H9 (cell line): ENCODE results near the gene TIMM10B. TPM values are rescaled to one million over a fixed set of nuclear protein-coding genes. Genes with fewer than 3 reads are reported as not detected.

Source experiments
- DNase-seq: peaks from one replicate; pipeline ENCODE4 v3.0.0-alpha.2; 2017
- H2AFZ ChIP-seq: one replicate; pipeline ENCODE4 v1.6.1; 2013; ENCODE audit warnings: mild to moderate bottlenecking, low read length, control low read depth, moderate library complexity
- H2AK5ac ChIP-seq: 2 replicates; pipeline ENCODE4 v1.6.1; 2013; ENCODE audit warnings: low read length, control low read depth, mixed read lengths; ENCODE audit not compliant: insufficient read length
- H2BK120ac ChIP-seq: one replicate; pipeline ENCODE4 v1.6.1; 2013; ENCODE audit warnings: low read depth, mild to moderate bottlenecking, low read length, control low read depth, inconsistent platforms; ENCODE audit not compliant: poor library complexity, severe bottlenecking
- H2BK12ac ChIP-seq: 2 replicates; pipeline ENCODE4 v1.6.1; 2013; ENCODE audit warnings: low read length, control low read depth, mixed read lengths, low read depth; ENCODE audit not compliant: insufficient read length
- H2BK15ac ChIP-seq: 2 replicates; pipeline ENCODE4 v1.6.1; 2013; ENCODE audit warnings: low read depth, low read length, control low read depth
- H2BK20ac ChIP-seq: one replicate; pipeline ENCODE4 v1.6.1; 2013; ENCODE audit warnings: low read depth, mild to moderate bottlenecking, low read length, control low read depth, inconsistent platforms; ENCODE audit not compliant: poor library complexity, severe bottlenecking
- H2BK5ac ChIP-seq: 2 replicates; pipeline ENCODE4 v1.6.1; 2013; ENCODE audit warnings: low read length, control low read depth, mixed read lengths; ENCODE audit not compliant: insufficient read length
- H3K14ac ChIP-seq: 2 replicates; pipeline ENCODE4 v1.6.1; 2013; ENCODE audit warnings: low read length, control low read depth; ENCODE audit not compliant: insufficient read depth
- H3K18ac ChIP-seq: 2 replicates; pipeline ENCODE4 v1.6.1; 2013; ENCODE audit warnings: low read depth, mild to moderate bottlenecking, mixed read lengths, low read length, control low read depth; ENCODE audit not compliant: insufficient read length
- H3K23ac ChIP-seq: 2 replicates; pipeline ENCODE4 v1.6.1; 2013; ENCODE audit warnings: low read length, control low read depth, mixed read lengths, low read depth; ENCODE audit not compliant: insufficient read length
- H3K23me2 ChIP-seq: 2 replicates; pipeline ENCODE4 v1.6.1; 2013; ENCODE audit warnings: low read depth, mild to moderate bottlenecking, mixed read lengths, low read length, control low read depth; ENCODE audit not compliant: insufficient read length, poor library complexity, severe bottlenecking
- H3K27ac ChIP-seq: 2 replicates; pipeline ENCODE4 v1.5.1; 2013; ENCODE audit warnings: low read length, control low read depth, mixed read lengths, low read depth; ENCODE audit not compliant: insufficient read length
- H3K27me3 ChIP-seq: 2 replicates; pipeline ENCODE4 v1.6.1; 2013; ENCODE audit warnings: low read length, control low read depth, inconsistent platforms; ENCODE audit not compliant: insufficient read depth
- H3K4ac ChIP-seq: 2 replicates; pipeline ENCODE4 v1.6.1; 2013; ENCODE audit warnings: low read depth, mild to moderate bottlenecking, control low read depth, inconsistent platforms, low read length, moderate library complexity
- H3K4me1 ChIP-seq: 2 replicates; pipeline ENCODE4 v1.6.1; 2013; ENCODE audit warnings: low read length, control low read depth, inconsistent platforms; ENCODE audit not compliant: insufficient read depth
- H3K4me2 ChIP-seq: 2 replicates; pipeline ENCODE4 v1.6.1; 2013; ENCODE audit warnings: low read length, control low read depth, mixed read lengths; ENCODE audit not compliant: insufficient read length, insufficient read depth
- H3K56ac ChIP-seq: 2 replicates; pipeline ENCODE4 v1.6.1; 2013; ENCODE audit warnings: low read depth, mild to moderate bottlenecking, mixed read lengths, low read length, control low read depth; ENCODE audit not compliant: insufficient read length
- H3K79me1 ChIP-seq: 2 replicates; pipeline ENCODE4 v1.6.1; 2013; ENCODE audit warnings: low read depth, mild to moderate bottlenecking, moderate library complexity, low read length, control low read depth, inconsistent platforms; ENCODE audit not compliant: insufficient read depth, poor library complexity, severe bottlenecking
- H3K79me2 ChIP-seq: 2 replicates; pipeline ENCODE4 v1.6.1; 2013; ENCODE audit warnings: low read length, control low read depth, inconsistent platforms; ENCODE audit not compliant: insufficient read depth
- H3K9ac ChIP-seq: 2 replicates; pipeline ENCODE4 v1.6.1; 2013; ENCODE audit warnings: low read length, control low read depth, mixed read lengths; ENCODE audit not compliant: insufficient read length; ENCODE audit errors: extremely low read depth
- H3K9me3 ChIP-seq: one replicate; pipeline ENCODE4 v1.6.1; 2013; ENCODE audit warnings: low read depth, low read length, inconsistent platforms; ENCODE audit not compliant: control insufficient read depth
- H3T11ph ChIP-seq: one replicate; pipeline ENCODE4 v1.6.1; 2013; ENCODE audit warnings: mild to moderate bottlenecking, low read length, control low read depth, inconsistent platforms
- H4K20me1 ChIP-seq: one replicate; pipeline ENCODE4 v1.6.1; 2013; ENCODE audit not compliant: control insufficient read depth, insufficient read length, insufficient read depth
- H4K5ac ChIP-seq: 2 replicates; pipeline ENCODE4 v1.6.1; 2013; ENCODE audit warnings: low read depth, mild to moderate bottlenecking, mixed read lengths, low read length, control low read depth; ENCODE audit not compliant: insufficient read length
- H4K8ac ChIP-seq: replicated peaks from 2 replicates; pipeline ENCODE4 v1.6.1; 2013; ENCODE audit warnings: low read length, control low read depth, mixed read lengths, low read depth; ENCODE audit not compliant: insufficient read length
- H4K91ac ChIP-seq: 2 replicates; pipeline ENCODE4 v1.6.1; 2013; ENCODE audit warnings: low read depth, mild to moderate bottlenecking, moderate library complexity, mixed read lengths, low read length, control low read depth; ENCODE audit not compliant: insufficient read length
- H3K27ac Mint-ChIP-seq, 3 experiments: 2 replicates in 2 of 3; 3 replicates in 1 of 3; pipeline ENCODE4 v1.8.0; 2020 to 2021; ENCODE audit warnings: mixed read lengths in 3 of 3, mild to moderate bottlenecking in 1 of 3, moderate library complexity in 1 of 3
- H3K27me3 Mint-ChIP-seq: 2 replicates; pipeline ENCODE4 v1.8.0; 2021; ENCODE audit warnings: low read depth, mild to moderate bottlenecking, moderate library complexity, mixed read lengths
- H3K36me3 Mint-ChIP-seq, 3 experiments: 2 replicates in 2 of 3; 3 replicates in 1 of 3; pipeline ENCODE4 v1.8.0; 2020 to 2021; ENCODE audit warnings: low read depth in 3 of 3, mixed read lengths in 3 of 3; ENCODE audit not compliant: insufficient read depth in 1 of 3
- H3K4me1 Mint-ChIP-seq, 2 experiments: 2 replicates each; pipeline ENCODE4 v1.8.0; 2020; ENCODE audit warnings: mixed read lengths in 2 of 2
- H3K4me3 Mint-ChIP-seq, 2 experiments: 2 replicates in 1 of 2; 3 replicates in 1 of 2; pipeline ENCODE4 v1.8.0; 2020 to 2021; ENCODE audit warnings: mild to moderate bottlenecking in 2 of 2, mixed read lengths in 2 of 2, moderate library complexity in 1 of 2
- H3K9me3 Mint-ChIP-seq, 2 experiments: 2 replicates in 1 of 2; 3 replicates in 1 of 2; pipeline ENCODE4 v1.8.0; 2020; ENCODE audit warnings: mild to moderate bottlenecking in 2 of 2, mixed read lengths in 2 of 2, moderate library complexity in 1 of 2
- WGBS: extraction: QIAGEN DNeasy Blood & Tissue Kit; methylation state at CpG from one replicate; pipeline ENCODE4 v1.1.7; 2013; ENCODE audit warnings: missing lambda C conversion rate, low lambda C conversion rate, mixed read lengths; ENCODE audit not compliant: insufficient read length; ENCODE audit errors: extremely low coverage; 5-methylcytosine and 5-hydroxymethylcytosine counted together
- total RNA-seq: library from RNA; stranded (reverse); gene quantifications from 2 replicates; pipeline ENCODE4 v1.2.1, GENCODE V29; 2021
- TF ChIP-seq, protein P1 (sequence below): fragments of 200-600 bp; sonication (generic); conservative IDR thresholded peaks from 3 replicates; pipeline ENCODE4 v1.8.0; 2021; ENCODE audit warnings: antibody characterized with exemption, mild to moderate bottlenecking

The TIMM10B gene
- total RNA-seq, 1 experiment from 2014 or later = 49.9 TPM

DNA sequence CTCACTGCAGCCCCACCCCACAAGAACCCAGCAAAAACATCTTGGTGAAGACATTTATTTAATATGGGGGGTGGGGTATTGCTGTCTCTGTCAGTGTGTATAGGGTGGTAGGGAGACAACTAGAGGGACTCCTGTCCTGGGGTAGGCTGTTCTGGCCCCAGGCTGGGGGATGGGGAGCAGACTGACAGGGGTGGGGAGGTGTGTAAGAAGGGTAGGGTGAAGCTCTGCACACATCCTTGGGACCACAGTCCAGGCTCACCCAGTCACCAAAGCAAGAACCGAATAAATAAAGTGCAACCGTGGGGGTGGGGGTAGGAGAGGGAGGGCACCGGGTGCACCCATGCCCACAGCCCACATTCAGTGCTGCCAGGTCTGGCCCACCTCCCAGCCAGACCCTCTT lies 32.7 kb upstream of the TIMM10B start:
- DNase-seq = no peak
- no peak overlapping the region for H2AK5ac ChIP-seq
- no peak overlapping the region for H3K14ac ChIP-seq
- H3K4ac ChIP-seq = no peak overlapping the region
- H3K27me3 ChIP-seq = no peaks in the 10 kb centered on the region
- no peak overlapping the region for H3K4me2 ChIP-seq
- no peaks in the 10 kb centered on the region for H3K23me2 ChIP-seq
- no peak overlapping the region for H2BK20ac ChIP-seq
- H3K18ac ChIP-seq = no peak overlapping the region
- H3T11ph ChIP-seq = no peak overlapping the region
- no peak overlapping the region for H3K9ac ChIP-seq
- no peaks in the 10 kb centered on the region for H3K79me1 ChIP-seq
- Mint-ChIP-seq H3K36me3 (no peaks in the 10 kb centered on the region; a peak in 1 of 7 replicates), H3K27me3 (no peaks in the 10 kb centered on the region), H3K4me3 (no peak overlapping the region), H3K27ac (no peak overlapping the region), H3K4me1 (no peaks in the 10 kb centered on the region), H3K9me3 (no peaks in the 10 kb centered on the region)
- no peak overlapping the region for H3K27ac ChIP-seq
- H4K20me1 ChIP-seq = no peaks in the 10 kb centered on the region
- no peak overlapping the region for H3K23ac ChIP-seq
- H3K56ac ChIP-seq = no peak overlapping the region
- no peak overlapping the region for H2BK15ac ChIP-seq
- no peak overlapping the region for H4K8ac ChIP-seq
- no peak overlapping the region for H2AFZ ChIP-seq
- no peak overlapping the region for H2BK120ac ChIP-seq
- WGBS = no CpG with 5 or more reads among the region's 3 CpGs
- TF ChIP-seq, protein P1, sequence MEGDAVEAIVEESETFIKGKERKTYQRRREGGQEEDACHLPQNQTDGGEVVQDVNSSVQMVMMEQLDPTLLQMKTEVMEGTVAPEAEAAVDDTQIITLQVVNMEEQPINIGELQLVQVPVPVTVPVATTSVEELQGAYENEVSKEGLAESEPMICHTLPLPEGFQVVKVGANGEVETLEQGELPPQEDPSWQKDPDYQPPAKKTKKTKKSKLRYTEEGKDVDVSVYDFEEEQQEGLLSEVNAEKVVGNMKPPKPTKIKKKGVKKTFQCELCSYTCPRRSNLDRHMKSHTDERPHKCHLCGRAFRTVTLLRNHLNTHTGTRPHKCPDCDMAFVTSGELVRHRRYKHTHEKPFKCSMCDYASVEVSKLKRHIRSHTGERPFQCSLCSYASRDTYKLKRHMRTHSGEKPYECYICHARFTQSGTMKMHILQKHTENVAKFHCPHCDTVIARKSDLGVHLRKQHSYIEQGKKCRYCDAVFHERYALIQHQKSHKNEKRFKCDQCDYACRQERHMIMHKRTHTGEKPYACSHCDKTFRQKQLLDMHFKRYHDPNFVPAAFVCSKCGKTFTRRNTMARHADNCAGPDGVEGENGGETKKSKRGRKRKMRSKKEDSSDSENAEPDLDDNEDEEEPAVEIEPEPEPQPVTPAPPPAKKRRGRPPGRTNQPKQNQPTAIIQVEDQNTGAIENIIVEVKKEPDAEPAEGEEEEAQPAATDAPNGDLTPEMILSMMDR = no peak
- H2BK12ac ChIP-seq = no peak overlapping the region
- no peak overlapping the region for H2BK5ac ChIP-seq
- no peak overlapping the region for H4K5ac ChIP-seq
- H3K79me2 ChIP-seq = no peaks in the 10 kb centered on the region
- H4K91ac ChIP-seq = no peak overlapping the region
- no peaks in the 10 kb centered on the region for H3K9me3 ChIP-seq
- H3K4me1 ChIP-seq = no peaks in the 10 kb centered on the region
